Measurements from ENCODE around the gene PCDHB14. TPM values are rescaled to one million over a fixed set of nuclear protein-coding genes. Genes with fewer than 3 reads are reported as not detected.
A peak's percentile ranks its signal among the peaks of the same experiment; 100 is the strongest.

The PCDHB14 gene
- total RNA-seq, 2 donors from 2014 or later = 2.6 to 2.8 TPM

DNA sequence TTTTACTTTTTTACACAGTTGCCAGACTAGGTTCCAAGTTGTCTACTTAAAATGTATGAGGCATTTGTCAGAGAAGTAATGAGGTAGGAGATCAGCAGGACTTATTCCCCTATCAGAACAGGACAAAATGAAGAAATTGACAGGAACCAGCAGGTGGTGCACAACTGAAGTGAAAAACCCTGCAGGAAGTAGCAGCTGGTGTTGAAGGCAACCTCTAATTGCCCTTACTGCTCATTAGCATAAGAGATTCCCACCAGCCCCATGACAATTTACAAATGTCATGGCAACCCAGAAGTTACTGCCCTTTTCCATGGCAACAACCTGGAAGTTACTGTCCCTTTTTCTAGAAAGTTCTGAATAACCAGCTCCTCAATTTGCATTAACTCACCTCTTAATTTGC lies 27.4 kb downstream of the PCDHB14 start:
- peaks cover 87% of the 10 kb centered on the region for H3K9me3 Mint-ChIP-seq
- Histone ChIP-seq H3K9ac (ENCODE audit: extremely low read depth, low read length, poor library complexity, severe bottlenecking) (no peak overlapping the region), H3K27me3 (ENCODE audit: control insufficient read depth, insufficient read depth, low read length, poor library complexity, severe bottlenecking) (no peaks in the 10 kb centered on the region), H3K4me3 (ENCODE audit: low read length) (no peak overlapping the region), H3K9me3 (ENCODE audit: control insufficient read depth, low read length) (peaks cover 76% of the 10 kb centered on the region), H3K4me1 (ENCODE audit: control insufficient read depth, insufficient read depth, low read length) (no peaks in the 10 kb centered on the region), H3K36me3 (ENCODE audit: control insufficient read depth, insufficient read depth, low read length) (no peaks in the 10 kb centered on the region), H3K27ac (ENCODE audit: low read depth, low read length) (no peak overlapping the region)
- H3K27me3 Mint-ChIP-seq (ENCODE audit: insufficient read depth) = no peaks in the 10 kb centered on the region
- no peaks in the 10 kb centered on the region for H3K4me1 Mint-ChIP-seq
- TF ChIP-seq, protein P1, sequence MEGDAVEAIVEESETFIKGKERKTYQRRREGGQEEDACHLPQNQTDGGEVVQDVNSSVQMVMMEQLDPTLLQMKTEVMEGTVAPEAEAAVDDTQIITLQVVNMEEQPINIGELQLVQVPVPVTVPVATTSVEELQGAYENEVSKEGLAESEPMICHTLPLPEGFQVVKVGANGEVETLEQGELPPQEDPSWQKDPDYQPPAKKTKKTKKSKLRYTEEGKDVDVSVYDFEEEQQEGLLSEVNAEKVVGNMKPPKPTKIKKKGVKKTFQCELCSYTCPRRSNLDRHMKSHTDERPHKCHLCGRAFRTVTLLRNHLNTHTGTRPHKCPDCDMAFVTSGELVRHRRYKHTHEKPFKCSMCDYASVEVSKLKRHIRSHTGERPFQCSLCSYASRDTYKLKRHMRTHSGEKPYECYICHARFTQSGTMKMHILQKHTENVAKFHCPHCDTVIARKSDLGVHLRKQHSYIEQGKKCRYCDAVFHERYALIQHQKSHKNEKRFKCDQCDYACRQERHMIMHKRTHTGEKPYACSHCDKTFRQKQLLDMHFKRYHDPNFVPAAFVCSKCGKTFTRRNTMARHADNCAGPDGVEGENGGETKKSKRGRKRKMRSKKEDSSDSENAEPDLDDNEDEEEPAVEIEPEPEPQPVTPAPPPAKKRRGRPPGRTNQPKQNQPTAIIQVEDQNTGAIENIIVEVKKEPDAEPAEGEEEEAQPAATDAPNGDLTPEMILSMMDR (conservative IDR thresholded peaks at IDR 0.05) = no peak
- peaks cover 52% of the 10 kb centered on the region for H3K36me3 Mint-ChIP-seq (ENCODE audit: low read depth)
- H3K4me3 Mint-ChIP-seq = no peak overlapping the region
- H3K27ac Mint-ChIP-seq = no peak overlapping the region
- no peak for DNase-seq

DNA sequence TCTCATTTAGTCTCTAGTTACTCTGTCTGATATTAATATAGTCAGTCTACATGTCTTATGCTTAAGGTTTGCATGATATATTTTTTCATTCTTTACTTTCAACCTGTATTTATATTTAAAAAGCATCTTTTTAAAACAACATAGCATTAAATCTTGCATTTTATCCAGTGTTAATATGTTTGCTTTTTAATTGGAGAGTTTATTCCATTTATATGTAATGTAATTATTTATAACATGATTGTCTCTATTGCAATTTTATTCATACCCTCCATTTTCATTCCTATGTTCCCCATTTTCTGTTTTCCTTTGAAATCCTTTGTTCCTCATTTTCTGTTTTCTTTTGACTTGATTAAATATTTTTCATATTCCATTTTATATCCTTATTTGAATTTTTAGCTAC lies 35.3 kb downstream of the PCDHB14 start:
- H3K36me3 Mint-ChIP-seq (ENCODE audit: low read depth) = peaks cover 18% of the 10 kb centered on the region
- Histone ChIP-seq H3K4me3 (ENCODE audit: low read length) (no peak overlapping the region), H3K4me1 (ENCODE audit: control insufficient read depth, insufficient read depth, low read length) (no peaks in the 10 kb centered on the region), H3K9me3 (ENCODE audit: control insufficient read depth, low read length) (peaks cover 93% of the 10 kb centered on the region), H3K9ac (ENCODE audit: extremely low read depth, low read length, poor library complexity, severe bottlenecking) (no peak overlapping the region), H3K27ac (ENCODE audit: low read depth, low read length) (no peak overlapping the region), H3K27me3 (ENCODE audit: control insufficient read depth, insufficient read depth, low read length, poor library complexity, severe bottlenecking) (no peaks in the 10 kb centered on the region), H3K36me3 (ENCODE audit: control insufficient read depth, insufficient read depth, low read length) (no peaks in the 10 kb centered on the region)
- no peak overlapping the region for H3K4me3 Mint-ChIP-seq
- no peak for DNase-seq
- TF ChIP-seq, protein P1 (conservative IDR thresholded peaks at IDR 0.05) = no peak
- peaks cover 98% of the 10 kb centered on the region for H3K9me3 Mint-ChIP-seq
- H3K4me1 Mint-ChIP-seq = no peaks in the 10 kb centered on the region
- no peak overlapping the region for H3K27ac Mint-ChIP-seq
- H3K27me3 Mint-ChIP-seq (ENCODE audit: insufficient read depth) = no peaks in the 10 kb centered on the region

DNA sequence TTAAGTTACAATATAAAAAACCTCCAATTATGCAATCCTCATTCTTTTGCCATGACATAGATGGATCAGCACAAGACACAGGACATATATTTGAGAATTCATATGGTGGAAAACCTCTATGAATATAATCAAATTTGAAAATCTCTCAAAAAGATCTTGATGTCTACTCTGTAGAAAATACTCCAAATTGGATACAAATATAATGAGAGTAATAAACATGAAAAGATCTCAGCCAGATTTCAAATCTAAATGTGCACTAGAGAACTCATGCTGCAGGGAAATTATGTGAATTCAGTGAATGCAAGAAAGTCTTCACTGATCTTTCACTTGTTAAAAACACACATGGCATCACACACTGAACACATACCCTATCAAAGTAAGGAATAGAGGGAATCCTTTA lies 35.8 kb downstream of the PCDHB14 start:
- Mint-ChIP-seq H3K9me3 (peaks cover 98% of the 10 kb centered on the region), H3K36me3 (ENCODE audit: low read depth) (peaks cover 19% of the 10 kb centered on the region), H3K27me3 (ENCODE audit: insufficient read depth) (no peaks in the 10 kb centered on the region), H3K4me1 (no peaks in the 10 kb centered on the region), H3K4me3 (no peak overlapping the region), H3K27ac (no peak overlapping the region)
- Histone ChIP-seq H3K9ac (ENCODE audit: extremely low read depth, low read length, poor library complexity, severe bottlenecking) (no peak overlapping the region), H3K27ac (ENCODE audit: low read depth, low read length) (no peak overlapping the region), H3K4me3 (ENCODE audit: low read length) (peak overlapping the region; percentile 2), H3K27me3 (ENCODE audit: control insufficient read depth, insufficient read depth, low read length, poor library complexity, severe bottlenecking) (no peaks in the 10 kb centered on the region), H3K9me3 (ENCODE audit: control insufficient read depth, low read length) (peaks cover 93% of the 10 kb centered on the region), H3K4me1 (ENCODE audit: control insufficient read depth, insufficient read depth, low read length) (no peaks in the 10 kb centered on the region), H3K36me3 (ENCODE audit: control insufficient read depth, insufficient read depth, low read length) (no peaks in the 10 kb centered on the region)
- DNase-seq = no peak
- TF ChIP-seq, protein P1 (conservative IDR thresholded peaks at IDR 0.05) = no peak

Data from endodermal cell (in vitro differentiated cells).